PC-3 (cell line): ENCODE results near the gene CNTFR. TPM values are rescaled to one million over a fixed set of nuclear protein-coding genes. Genes with fewer than 3 reads are reported as not detected.

Experiments used
- ATAC-seq: fragments of 200-7000 bp; cut with Tn5 transposase; 2 replicates; pipeline ENCODE4 v1.9.1; 2020; ENCODE audit warnings: mild to moderate bottlenecking, moderate library complexity
- BruUV-seq: library from RNA; stranded (reverse); fragments of 400-500 nt; replicated peaks from 2 replicates; lab custom pipeline; 2021; lab: Mats Ljungman, UMichigan
- CTCF ChIA-PET: fragments of 300-600 bp; sonication (Branson Sonifier 250); formaldehyde crosslinking; loops from one replicate; lab custom pipeline; 2022; ENCODE audit warnings: antibody characterized with exemption; lab: Charles Lee
- POLR2A ChIA-PET: fragments of 300-600 bp; sonication (Branson Sonifier 250); formaldehyde crosslinking; loops from one replicate; lab custom pipeline; 2022; ENCODE audit warnings: antibody characterized with exemption; ENCODE audit not compliant: unreplicated experiment; lab: Charles Lee
- DNase-seq: peaks from one replicate; pipeline ENCODE4 v3.0.0-alpha.2; 2015
- H2AFZ ChIP-seq: fragments of 300-600 bp; sonication (generic); 2 replicates; pipeline ENCODE4 v1.6.0; 2016; ENCODE audit warnings: antibody characterized with exemption, low read length
- H3F3A ChIP-seq: fragments of 300-600 bp; sonication (generic); one replicate; pipeline ENCODE4 v1.6.0; 2017; ENCODE audit warnings: antibody characterized with exemption, low read length, control low read depth, mild to moderate bottlenecking; ENCODE audit not compliant: unreplicated experiment
- H3K27ac ChIP-seq: fragments of 300-600 bp; sonication (generic); 2 replicates; pipeline ENCODE4 v1.5.1; 2016; ENCODE audit warnings: mild to moderate bottlenecking, low read length
- H3K27me3 ChIP-seq: fragments of 300-600 bp; sonication (generic); 2 replicates; pipeline ENCODE4 v1.6.1; 2016; ENCODE audit warnings: low read length, mixed read lengths
- H3K36me3 ChIP-seq: fragments of 300-600 bp; sonication (generic); 2 replicates; pipeline ENCODE4 v1.6.1; 2016; ENCODE audit warnings: low read depth, mixed run types, low read length, mixed read lengths
- H3K4me1 ChIP-seq: fragments of 300-600 bp; sonication (generic); 2 replicates; pipeline ENCODE4 v1.5.1; 2016; ENCODE audit warnings: low read length; ENCODE audit not compliant: insufficient read depth
- H3K4me2 ChIP-seq: fragments of 300-600 bp; sonication (generic); 2 replicates; pipeline ENCODE4 v1.6.0; 2016; ENCODE audit warnings: low read length
- H3K4me3 ChIP-seq: fragments of 300-600 bp; sonication (generic); 2 replicates; pipeline ENCODE4 v1.5.1; 2016; ENCODE audit warnings: mild to moderate bottlenecking, low read length, mixed read lengths
- H3K79me2 ChIP-seq: fragments of 300-600 bp; sonication (generic); 2 replicates; pipeline ENCODE4 v1.6.1; 2017; ENCODE audit warnings: low read length, mixed read lengths
- H3K9ac ChIP-seq: fragments of 300-600 bp; sonication (generic); 2 replicates; pipeline ENCODE4 v1.6.0; 2016; ENCODE audit warnings: mild to moderate bottlenecking, low read length
- H3K9me2 ChIP-seq: fragments of 300-600 bp; sonication (generic); replicated peaks from 2 replicates; pipeline ENCODE4 v1.6.1; 2016; ENCODE audit warnings: mixed run types, low read length, mixed read lengths
- H3K9me3 ChIP-seq: fragments of 300-600 bp; sonication (generic); 2 replicates; pipeline ENCODE4 v1.6.1; 2016; ENCODE audit warnings: low read length, mixed read lengths
- H4K20me1 ChIP-seq: fragments of 300-600 bp; sonication (generic); 2 replicates; pipeline ENCODE4 v1.6.1; 2016; ENCODE audit warnings: low read length, mixed read lengths
- CTCF ChIP-seq: fragments of 300-600 bp; sonication (generic); conservative IDR thresholded peaks from 2 replicates; pipeline ENCODE4 v1.5.1; 2017; ENCODE audit warnings: antibody characterized with exemption, low read depth, mild to moderate bottlenecking, low read length
- EZH2 ChIP-seq: fragments of 300-600 bp; sonication (generic); IDR thresholded peaks from one replicate; pipeline ENCODE4 v1.6.1; 2017; ENCODE audit warnings: antibody characterized with exemption, mild to moderate bottlenecking, low read length; ENCODE audit not compliant: unreplicated experiment
- EZH2phosphoT487 ChIP-seq: fragments of 300-600 bp; sonication (generic); IDR thresholded peaks from 2 replicates; pipeline ENCODE4 v1.6.1; 2018; ENCODE audit warnings: mild to moderate bottlenecking, antibody characterized with exemption, low read length, borderline replicate concordance
- intact Hi-C: fragments of 100-400 bp; cut with micrococcal nuclease; formaldehyde crosslinking; loops from 2 replicates; pipeline ENCODE4 v1.9.0; 2023
- total RNA-seq: library from RNA; depleted of rRNA; stranded (reverse); fragments of >200 nt; gene quantifications from 2 replicates; pipeline ENCODE4 v1.2.3, GENCODE V29; 2014

CNTFR gene
- total RNA-seq, 1 experiment from 2014 or later: not detected

- no peaks in the 10 kb centered on the region for H3K9me3 ChIP-seq
- TF ChIP-seq EZH2phosphoT487 (no peak), CTCF (no peak), EZH2 (no peak)
- ChIA-PET POLR2A (no interaction called here), CTCF (no interaction called here)
- no peaks in the 10 kb centered on the region for H3K36me3 ChIP-seq
- H3K9me2 ChIP-seq: no peaks in the 10 kb centered on the region
- H3F3A ChIP-seq: no peaks in the 10 kb centered on the region
- H3K27ac ChIP-seq: no peak overlapping the region
- no peaks in the 10 kb centered on the region for H3K79me2 ChIP-seq
- intact Hi-C loops: no loop called here
- no peaks in the 10 kb centered on the region for H3K27me3 ChIP-seq
- no peaks in the 10 kb centered on the region for H3K4me1 ChIP-seq
- DNase-seq (no peak), ATAC-seq (no peak)
- no peaks in the 10 kb centered on the region for H4K20me1 ChIP-seq
- H3K9ac ChIP-seq: no peak overlapping the region
- no TSS peak for BruUV-seq
- H2AFZ ChIP-seq: no peak overlapping the region
- H3K4me3 ChIP-seq: no peak overlapping the region
- H3K4me2 ChIP-seq: no peak overlapping the region
Measured at GRCh38 chr9:34575241-34575640, 14.3 kb downstream of the CNTFR start.

GRCh38 chr9:34574571-34574970, 15.0 kb downstream of the CNTFR start:
- H3F3A ChIP-seq: no peaks in the 10 kb centered on the region
- no peak overlapping the region for H3K27ac ChIP-seq
- no TSS peak for BruUV-seq
- ChIA-PET POLR2A (no interaction called here), CTCF (no interaction called here)
- H3K36me3 ChIP-seq: no peaks in the 10 kb centered on the region
- no peak overlapping the region for H2AFZ ChIP-seq
- no peaks in the 10 kb centered on the region for H3K27me3 ChIP-seq
- intact Hi-C loops: no loop called here
- H3K9me2 ChIP-seq: no peaks in the 10 kb centered on the region
- H3K9me3 ChIP-seq: no peaks in the 10 kb centered on the region
- H3K4me3 ChIP-seq: no peak overlapping the region
- TF ChIP-seq EZH2 (no peak), EZH2phosphoT487 (no peak), CTCF (no peak)
- no peak overlapping the region for H3K4me2 ChIP-seq
- DNase-seq (no peak), ATAC-seq (no peak)
- H3K4me1 ChIP-seq: no peaks in the 10 kb centered on the region
- H3K9ac ChIP-seq: no peak overlapping the region
- H4K20me1 ChIP-seq: no peaks in the 10 kb centered on the region
- H3K79me2 ChIP-seq: no peaks in the 10 kb centered on the region

- no peaks in the 10 kb centered on the region for H3K79me2 ChIP-seq
- H3K4me3 ChIP-seq: no peak overlapping the region
- CTCF ChIA-PET: no interaction called here
- H3K9me3 ChIP-seq: no peaks in the 10 kb centered on the region
- no peaks in the 10 kb centered on the region for H3K36me3 ChIP-seq
- no peak overlapping the region for H3K9ac ChIP-seq
- intact Hi-C loops: no loop called here
- H3K9me2 ChIP-seq: no peaks in the 10 kb centered on the region
- TF ChIP-seq EZH2: no peak
- no peak for TF ChIP-seq EZH2phosphoT487
- TF ChIP-seq CTCF: no peak
- no TSS peak for BruUV-seq
- ATAC-seq (no peak), DNase-seq (no peak)
- H3K4me1 ChIP-seq: no peaks in the 10 kb centered on the region
- POLR2A ChIA-PET: no interaction called here
- no peaks in the 10 kb centered on the region for H4K20me1 ChIP-seq
- no peak overlapping the region for H3K4me2 ChIP-seq
- no peak overlapping the region for H2AFZ ChIP-seq
- H3K27me3 ChIP-seq: no peaks in the 10 kb centered on the region
- no peak overlapping the region for H3K27ac ChIP-seq
- H3F3A ChIP-seq: no peaks in the 10 kb centered on the region
Measured at GRCh38 chr9:34573599-34574325, 15.8 kb downstream of the CNTFR start.
